ENCODE data around the gene LNX1.
"Not testable (repeated sequence)": the region's sequence is repeated elsewhere in the genome, so short reads cannot be mapped to it uniquely, and the experiment has no call there.

Gene LNX1

DNA sequence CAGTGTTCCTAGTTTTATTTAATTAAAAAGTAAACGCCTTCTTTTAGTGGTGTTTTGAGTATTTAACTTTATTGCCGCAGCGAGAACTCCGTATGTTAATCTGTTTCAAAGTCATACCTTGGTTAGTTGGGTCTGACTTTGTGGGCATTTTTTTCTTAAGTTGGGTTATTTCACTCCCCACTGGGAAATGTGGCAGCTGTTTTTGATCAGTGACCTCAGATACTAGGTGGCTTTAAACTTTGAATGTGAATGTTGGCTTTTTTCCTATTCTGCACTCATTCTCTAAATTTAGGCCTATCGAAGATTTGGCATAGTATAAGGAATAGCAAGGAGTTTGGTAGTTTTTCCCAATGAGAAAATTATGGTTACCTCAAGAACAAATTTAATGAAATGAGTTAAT lies 127.9 kb downstream of the LNX1 start:
- no peak for DNase-seq (ENCODE audit: low read depth, low spot score)

DNA sequence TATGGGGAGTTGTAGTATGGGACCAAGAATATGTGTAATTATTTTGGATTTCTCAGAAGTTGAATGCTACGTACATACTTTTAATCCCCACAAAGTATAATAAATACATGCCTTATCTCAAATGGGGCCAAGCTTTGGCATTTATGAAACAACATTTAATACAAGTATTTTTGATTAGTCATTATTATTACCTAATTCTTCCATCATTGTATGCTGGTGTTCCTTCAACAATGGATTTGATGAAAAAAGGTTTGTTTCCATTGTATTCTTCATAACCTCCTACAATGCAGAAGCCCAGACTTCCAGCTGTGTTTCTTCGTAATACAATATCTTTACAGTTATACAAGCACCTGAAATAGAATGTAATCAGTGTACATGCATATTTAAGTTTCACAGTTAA lies 130.0 kb downstream of the LNX1 start:
- no peak for DNase-seq (ENCODE audit: low read depth, low spot score)

DNA sequence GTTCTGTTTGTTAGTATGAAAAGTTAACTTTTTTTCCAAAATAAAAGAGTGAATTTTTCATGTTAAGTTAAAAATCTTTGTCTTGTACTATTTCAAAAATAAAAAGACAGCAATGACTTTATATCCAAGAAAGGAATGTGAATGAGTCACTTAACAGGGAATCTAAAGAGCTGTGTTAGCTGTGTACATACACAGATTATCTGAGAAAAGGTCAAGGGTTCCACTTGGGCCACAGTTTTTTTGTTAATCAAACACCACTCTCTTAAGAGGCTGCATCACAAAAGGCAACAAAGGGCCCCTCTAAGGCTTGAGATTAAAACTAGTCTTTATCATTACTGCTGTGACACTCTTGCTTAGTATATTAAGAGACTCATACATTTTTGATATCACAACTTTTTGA lies 131.7 kb downstream of the LNX1 start:
- no peak for DNase-seq (ENCODE audit: low read depth, low spot score)

DNA sequence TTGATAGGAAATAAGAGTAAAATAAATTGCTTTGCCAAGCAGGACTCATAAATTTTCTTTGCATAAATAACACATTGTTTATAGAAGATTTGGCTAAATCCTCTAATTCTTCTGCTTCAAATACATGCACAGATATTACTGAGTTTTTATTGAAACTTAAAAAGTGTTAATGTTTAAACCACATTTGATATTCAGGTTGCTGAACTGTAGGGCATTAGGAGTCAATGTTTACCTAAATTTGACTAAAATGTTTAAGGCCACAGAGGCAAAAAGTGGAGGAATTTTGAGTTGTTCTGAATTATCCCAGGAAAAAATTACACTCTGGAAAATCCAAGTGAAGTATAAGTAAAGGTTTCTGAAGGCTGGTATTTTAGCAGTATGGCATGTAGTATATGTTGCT lies 135.1 kb downstream of the LNX1 start:
- no peak for DNase-seq (ENCODE audit: low read depth, low spot score)

DNA sequence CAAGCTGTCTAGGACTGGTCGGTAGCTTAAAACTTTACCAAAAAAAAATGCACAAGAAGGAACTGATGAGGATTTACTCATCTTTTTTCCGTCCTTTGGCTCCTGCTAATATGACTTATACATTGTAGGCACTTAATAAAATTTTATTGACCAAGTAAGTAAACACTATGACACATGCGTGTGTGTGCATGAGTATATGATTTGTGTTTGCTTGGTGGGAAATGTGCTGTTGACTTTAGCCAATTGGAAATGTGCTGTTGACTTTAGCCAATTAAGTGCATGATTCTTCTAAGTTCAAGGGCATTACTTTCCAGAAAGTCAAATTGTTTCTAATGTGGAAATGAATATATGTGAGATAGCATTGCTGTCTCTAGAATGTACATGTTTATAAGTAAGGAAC lies 135.5 kb downstream of the LNX1 start:
- no peak for DNase-seq (ENCODE audit: low read depth, low spot score)

DNA sequence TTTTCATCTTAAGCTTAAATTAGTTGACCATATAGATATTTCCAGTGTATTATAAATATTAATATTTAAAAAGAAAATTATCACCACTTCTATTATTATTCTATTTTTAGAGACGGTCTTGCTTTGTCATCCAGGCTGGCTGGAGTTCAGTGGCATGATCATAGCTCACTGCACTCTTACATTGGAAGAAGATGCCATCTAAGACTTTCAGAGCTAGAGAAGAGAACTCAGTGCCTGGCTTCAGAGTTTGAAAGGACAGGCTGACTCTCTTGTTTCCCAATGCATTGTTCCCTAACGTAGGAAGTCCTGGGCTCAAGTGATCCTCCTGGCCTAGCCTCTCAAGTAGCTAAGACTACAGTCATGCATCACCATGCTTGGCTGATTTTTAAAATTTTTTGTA lies 137.9 kb downstream of the LNX1 start:
- no peak for DNase-seq (ENCODE audit: low read depth, low spot score)

DNA sequence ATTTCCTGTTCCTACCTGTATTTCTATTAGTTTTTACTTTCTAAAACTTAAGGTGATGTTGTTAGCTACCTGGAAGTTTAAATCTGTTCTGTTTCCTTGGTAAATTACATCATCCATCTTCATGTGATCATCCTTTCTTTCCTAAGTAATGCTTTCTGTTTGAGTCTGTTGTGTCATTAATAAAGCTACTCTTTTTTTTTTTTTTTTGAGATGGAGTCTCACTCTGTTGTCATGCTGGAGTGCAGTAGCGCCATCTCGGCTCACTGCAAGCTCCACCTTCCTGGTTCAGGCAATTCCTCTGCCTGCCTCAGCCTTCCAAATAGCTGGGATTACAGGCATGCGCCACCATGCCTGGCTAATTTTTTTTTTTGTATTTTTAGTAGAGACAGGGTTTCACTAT lies 140.5 kb downstream of the LNX1 start:
- DNase-seq (ENCODE audit: low read depth, low spot score): no peak

DNA sequence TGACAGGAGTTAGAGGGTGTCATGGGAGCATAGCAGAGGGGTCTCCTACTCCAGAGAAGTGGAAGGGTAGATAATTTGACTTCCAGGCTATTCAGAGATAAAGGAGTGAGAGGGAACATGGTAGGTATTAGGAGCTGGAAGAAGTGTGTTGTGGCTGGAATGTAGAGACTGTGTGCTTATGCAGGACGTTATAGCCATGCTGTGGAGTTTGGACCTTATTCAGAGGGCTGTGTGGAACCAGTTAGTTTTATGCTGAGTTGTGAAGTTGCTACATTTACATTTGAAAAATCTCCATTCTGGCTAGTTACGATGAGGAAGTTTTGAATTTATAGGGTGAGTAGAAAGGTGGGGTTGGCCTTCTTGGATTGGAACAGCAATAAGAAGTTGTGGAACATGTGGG lies 146.3 kb downstream of the LNX1 start:
- no peak for DNase-seq (ENCODE audit: low read depth, low spot score)

DNA sequence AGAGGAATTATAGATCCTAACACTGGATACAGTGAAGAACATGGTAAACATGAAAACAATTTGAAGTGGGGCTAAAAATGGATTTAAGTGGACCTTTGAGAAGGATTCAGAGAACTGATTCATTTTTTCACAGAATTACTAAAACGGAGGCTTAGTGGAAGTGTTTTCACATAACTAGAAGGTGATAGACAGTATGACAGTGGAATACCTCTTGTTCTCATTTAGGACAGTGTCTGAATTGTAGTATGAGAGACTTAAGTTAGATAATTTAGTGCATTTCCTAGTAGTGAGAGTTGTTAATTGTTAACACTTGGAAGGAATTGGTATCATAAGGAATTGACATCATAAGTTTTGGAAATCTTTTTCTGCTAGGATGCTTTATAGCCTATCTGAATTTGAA lies 149.7 kb downstream of the LNX1 start:
- DNase-seq (ENCODE audit: low read depth, low spot score): no peak

DNA sequence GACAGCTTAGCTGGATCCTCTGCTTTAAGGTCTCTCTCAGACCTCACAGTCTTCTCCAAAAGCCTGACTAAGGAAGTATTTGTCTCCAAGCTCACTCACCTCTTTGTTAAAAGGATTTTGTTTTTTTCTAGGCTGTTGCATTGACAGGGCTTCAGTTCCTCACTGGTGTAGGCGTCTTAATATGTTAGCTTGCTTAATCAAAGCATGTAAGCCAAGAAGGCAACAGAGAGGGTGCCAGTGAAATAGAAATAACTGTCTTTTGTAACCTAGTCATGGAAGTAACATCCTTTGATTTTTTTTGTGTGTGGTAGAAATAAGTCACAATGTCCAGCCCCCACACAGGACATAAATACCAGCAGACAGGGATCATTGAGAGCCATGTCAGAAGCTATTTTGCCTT lies 155.0 kb downstream of the LNX1 start:
- DNase-seq (ENCODE audit: low read depth, low spot score): no peak

DNA sequence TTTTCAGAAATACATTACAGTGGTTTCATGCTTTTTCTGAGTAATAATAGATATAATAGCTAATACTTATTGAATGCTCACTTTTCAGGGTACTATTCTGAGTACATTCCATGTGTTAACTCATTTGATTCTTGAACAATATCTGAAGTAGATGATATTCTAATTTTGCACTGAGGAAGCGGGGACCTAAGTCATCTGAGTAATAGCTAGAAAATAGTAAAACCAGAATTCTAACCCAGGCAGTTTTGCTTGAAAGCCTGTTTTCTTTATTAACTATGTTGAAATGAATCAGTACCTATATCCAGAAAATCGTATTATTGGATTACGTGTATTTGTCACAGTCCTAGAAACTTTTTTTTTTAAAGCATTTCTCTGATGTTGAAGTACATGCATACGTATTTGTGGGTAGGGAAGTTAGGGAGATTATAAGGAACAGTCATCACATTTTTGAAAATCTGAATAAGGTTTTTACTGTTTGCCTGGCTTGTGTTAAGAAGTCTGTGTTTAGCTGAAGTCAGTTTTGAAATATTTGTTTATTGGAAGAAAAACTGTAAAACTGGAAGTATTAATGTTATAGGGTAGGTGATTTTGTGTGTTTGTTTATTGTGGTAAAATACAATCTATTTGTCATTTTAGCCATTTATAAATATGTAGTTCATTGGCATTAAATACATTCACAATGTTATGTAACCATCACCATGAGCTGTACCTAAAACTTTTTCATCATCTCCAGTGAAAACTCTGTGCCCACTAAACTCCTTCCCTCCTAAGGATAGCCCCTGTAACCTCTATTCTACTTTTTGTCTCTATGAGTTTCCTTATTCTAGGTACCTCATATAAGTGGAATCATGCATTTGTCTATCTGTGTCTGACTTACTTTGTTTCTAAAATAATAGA lies 158.5 kb downstream of the LNX1 start:
- DNase-seq (ENCODE audit: low read depth, low spot score): no peak

DNA sequence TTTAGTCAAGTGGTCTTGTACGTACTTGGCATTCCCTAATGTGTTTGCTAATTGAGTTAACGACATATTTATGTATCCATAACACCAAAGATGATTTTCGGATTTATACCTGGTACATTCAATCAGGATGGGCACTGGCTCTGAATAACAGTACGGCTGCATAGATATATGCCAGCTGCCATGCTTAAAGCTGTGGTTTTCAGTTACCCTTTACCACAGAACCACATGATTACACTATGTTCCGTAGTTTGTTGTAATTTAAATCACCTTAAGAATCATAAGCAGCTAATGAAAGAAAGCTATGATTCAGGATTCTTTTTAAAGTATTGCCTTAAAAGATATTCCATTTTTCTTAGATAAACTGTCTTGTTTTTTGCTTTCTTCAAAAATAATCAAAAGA lies 160.2 kb downstream of the LNX1 start:
- DNase-seq (ENCODE audit: low read depth, low spot score): no peak

DNA sequence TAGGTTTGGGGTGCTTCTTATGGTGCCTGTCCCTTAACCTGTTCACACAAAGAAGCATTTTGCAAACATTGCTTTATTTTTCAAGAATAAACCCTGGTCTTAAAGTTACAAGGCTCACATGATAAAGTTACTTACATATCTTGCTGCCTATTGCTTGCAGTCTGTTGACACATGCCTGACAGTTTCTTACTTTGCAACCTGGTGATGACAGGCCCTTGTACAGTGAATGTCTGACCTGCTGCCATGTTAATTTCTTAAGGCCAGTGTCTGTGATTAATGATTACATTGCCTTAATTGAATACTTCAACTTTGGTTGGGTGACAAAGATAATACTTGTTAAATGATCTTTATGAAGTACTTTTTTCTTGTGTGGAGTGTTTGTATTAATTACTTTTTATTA lies 163.9 kb downstream of the LNX1 start:
- DNase-seq (ENCODE audit: low read depth, low spot score): no peak

DNA sequence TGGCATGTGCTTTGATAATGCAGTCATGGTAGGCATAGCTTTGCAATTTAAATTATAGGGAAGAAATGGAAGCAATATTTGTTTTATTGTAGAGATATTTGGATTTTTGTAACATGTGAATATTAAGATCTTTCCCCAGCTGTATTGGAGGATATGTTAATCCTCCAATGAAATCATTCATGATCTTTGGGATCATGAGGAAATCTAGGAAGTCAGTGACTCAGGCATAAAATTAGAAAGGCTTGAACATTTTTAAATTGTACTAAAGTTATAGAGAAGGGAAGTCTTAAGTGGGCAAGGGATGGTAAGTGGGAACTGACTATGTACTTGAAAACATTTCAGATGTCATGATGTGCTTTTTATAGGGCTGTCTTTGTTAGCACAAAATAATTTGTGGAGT lies 167.0 kb downstream of the LNX1 start:
- no peak for DNase-seq (ENCODE audit: low read depth, low spot score)

DNA sequence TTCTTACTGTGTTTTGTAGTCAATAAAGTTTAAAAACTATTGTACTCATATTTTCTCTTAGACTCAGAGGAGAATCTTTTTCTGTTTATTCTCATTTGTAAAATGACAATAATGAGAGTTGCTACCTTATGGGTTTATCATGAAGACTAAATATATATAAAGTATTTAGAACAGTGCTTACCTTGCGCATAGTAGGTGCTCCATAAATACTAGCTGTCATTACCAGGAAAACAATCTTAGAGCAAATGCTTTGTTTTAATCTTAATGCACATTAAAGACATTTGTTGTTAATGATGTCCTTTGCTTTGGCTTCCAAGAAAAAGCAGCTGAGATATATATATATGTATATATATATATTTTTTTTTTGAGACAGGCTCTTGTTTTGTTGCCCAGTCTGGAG lies 168.9 kb downstream of the LNX1 start:
- DNase-seq (ENCODE audit: low read depth, low spot score): no peak

DNA sequence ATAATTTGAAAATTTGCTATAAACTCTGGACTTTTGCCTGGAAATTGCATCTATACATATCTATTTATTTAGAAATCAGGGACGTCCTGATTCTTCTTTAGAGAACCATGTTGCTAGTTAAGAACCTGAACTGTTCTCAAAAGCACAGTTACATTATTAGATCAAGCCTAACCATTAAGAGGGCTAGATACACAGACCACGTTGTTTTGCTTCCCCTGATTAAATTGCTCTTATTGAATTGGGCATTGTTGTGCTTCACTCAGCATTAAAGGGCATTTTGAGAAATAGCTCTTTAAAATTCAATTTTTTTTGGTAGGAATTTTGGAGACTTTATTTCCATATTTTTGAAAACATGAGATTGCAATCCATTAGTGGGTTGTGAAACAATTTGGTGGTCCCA lies 169.5 kb downstream of the LNX1 start:
- DNase-seq (ENCODE audit: low read depth, low spot score): no peak

DNA sequence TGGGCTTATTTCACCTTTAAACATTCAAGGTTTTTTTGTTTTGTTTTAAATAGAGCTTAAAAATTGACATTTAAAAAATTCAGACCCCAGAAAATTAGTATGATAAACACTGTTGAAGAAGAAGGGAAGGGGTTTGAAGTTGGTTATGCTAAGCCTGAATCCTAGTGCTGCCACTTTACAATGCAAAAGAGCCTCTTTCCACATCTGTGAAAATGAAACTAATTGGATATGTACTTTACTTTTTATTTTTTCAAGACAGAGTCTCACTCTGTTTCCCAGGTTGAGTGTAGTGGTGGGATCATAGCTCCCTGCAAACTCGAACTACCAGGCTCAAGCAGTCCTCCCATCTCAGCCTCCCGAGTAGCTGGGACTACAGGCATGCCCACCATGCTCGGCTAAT lies 172.1 kb downstream of the LNX1 start:
- no peak for DNase-seq (ENCODE audit: low read depth, low spot score)

DNA sequence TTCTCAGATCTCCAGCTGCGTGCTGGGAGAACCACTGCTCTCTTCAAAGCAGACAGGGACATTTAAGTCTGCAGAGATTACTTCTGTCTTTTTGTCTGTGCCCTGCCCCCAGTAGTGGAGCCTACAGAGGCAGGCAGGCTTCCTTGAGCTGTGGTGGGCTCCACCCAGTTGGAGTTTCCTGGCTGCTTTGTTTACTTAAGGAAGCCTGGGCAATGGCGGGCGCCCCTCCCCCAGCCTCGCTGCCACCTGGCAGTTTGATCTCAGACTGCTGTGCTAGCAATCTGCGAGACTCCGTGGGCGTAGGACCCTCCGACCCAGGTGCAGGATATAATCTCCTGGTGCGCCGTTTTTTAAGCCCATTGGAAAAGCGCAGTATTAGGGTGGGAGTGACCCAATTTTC lies 181.8 kb downstream of the LNX1 start:
- DNase-seq (ENCODE audit: low read depth, low spot score): not testable (repeated sequence)

Data from activated CD4-positive, CD25-positive, alpha-beta regulatory T cell treated with anti-CD3 and anti-CD28 coated beads, Interleukin-2, amount 50 U/mL, for 16 hours (primary cell).